Right atrium auricular region (tissue), 2 donors: ENCODE data around the gene OR2H1. TPM values are rescaled to one million over a fixed set of nuclear protein-coding genes. Genes with fewer than 3 reads are reported as not detected.

ENCODE experiments used
- total RNA-seq, 2 donors: library from RNA; depleted of rRNA; stranded (reverse); fragments of >200 nt; gene quantifications; one replicate each; pipeline ENCODE4 v1.1.0, GENCODE V29; 2016

Gene OR2H1
- total RNA-seq, 2 donors from 2014 or later = not detected

Other genes with a start within 250 kb of the OR2H1 start
- gene OR14J1, start 155.5 kb upstream of the OR2H1 start, total RNA-seq = not detected
- not detected for gene OR5V1, start 88.3 kb upstream of the OR2H1 start, total RNA-seq
- gene OR12D3, start 81.9 kb upstream of the OR2H1 start, total RNA-seq = not detected
- gene OR12D2, start 61.5 kb upstream of the OR2H1 start, total RNA-seq = not detected
- gene OR12D1, start 42.2 kb upstream of the OR2H1 start, total RNA-seq = not detected
- gene OR10C1, start 17.8 kb upstream of the OR2H1 start, total RNA-seq = not detected
- not detected for gene OR11A1, start 84 bp upstream of the OR2H1 start, total RNA-seq
- not detected for gene MAS1L, start 30.8 kb downstream of the OR2H1 start, total RNA-seq
- not detected for gene UBD, start 102.6 kb downstream of the OR2H1 start, total RNA-seq
- not detected for gene OR2H2, start 128.0 kb downstream of the OR2H1 start, total RNA-seq
- gene GABBR1, start 176.0 kb downstream of the OR2H1 start, total RNA-seq = 10 to 100 TPM; 16.4 to 32.0 TPM
- 1 to 10 TPM in 1 of 2 donors, under 1 TPM in 1; 0.16 to 2.4 TPM for gene MOG, start 199.9 kb downstream of the OR2H1 start, total RNA-seq
- 10 to 100 TPM in 1 of 2 donors, under 1 TPM in 1; 0.30 to 12.6 TPM for gene ZFP57, start 224.0 kb downstream of the OR2H1 start, total RNA-seq